ENCODE data around the gene BMP8A. TPM values are rescaled to one million over a fixed set of nuclear protein-coding genes. Genes with fewer than 3 reads are reported as not detected.

BMP8A gene
- total RNA-seq, 1 experiment from 2014 or later = not detected

GRCh38 chr1:39568208-39568607 lies 76.8 kb downstream of the BMP8A start:
- H3K27me3 ChIP-seq (replicated peaks) = no peaks in the 10 kb centered on the region
- no peak for DNase-seq (ENCODE audit: low read depth in 1 of 2, low spot score in 2 of 2)
- no peaks in the 10 kb centered on the region for H3K9me3 ChIP-seq (replicated peaks)
- no peak overlapping the region for H3K27ac ChIP-seq
- H3K4me1 ChIP-seq (replicated peaks) = peaks cover 7% of the 10 kb centered on the region
- peaks cover 100% of the 10 kb centered on the region for H3K36me3 ChIP-seq
- no peak overlapping the region for H3K4me3 ChIP-seq

- peaks cover 16% of the 10 kb centered on the region for H3K4me1 ChIP-seq (replicated peaks)
Measured at GRCh38 chr1:39569034-39569433, 77.6 kb downstream of the BMP8A start.

GRCh38 chr1:39570477-39571177 lies 79.2 kb downstream of the BMP8A start:
- Histone ChIP-seq H3K9me3 (replicated peaks) (no peaks in the 10 kb centered on the region), H3K27me3 (replicated peaks) (no peaks in the 10 kb centered on the region), H3K27ac (no peak overlapping the region), H3K4me3 (no peak overlapping the region), H3K4me1 (replicated peaks) (peaks cover 28% of the 10 kb centered on the region), H3K36me3 (peaks cover 100% of the 10 kb centered on the region)
- peak in 1 of 2 experiments; percentile 17 for DNase-seq (ENCODE audit: low read depth in 1 of 2, low spot score in 2 of 2)

More at GRCh38 chr1:39569034-39569433, 77.6 kb downstream of the BMP8A start:
- Histone ChIP-seq H3K4me3 (no peak overlapping the region), H3K27ac (no peak overlapping the region), H3K36me3 (peaks cover 100% of the 10 kb centered on the region), H3K27me3 (replicated peaks) (no peaks in the 10 kb centered on the region), H3K9me3 (replicated peaks) (no peaks in the 10 kb centered on the region)
- DNase-seq (ENCODE audit: low read depth in 1 of 2, low spot score in 2 of 2) = no peak

DNA sequence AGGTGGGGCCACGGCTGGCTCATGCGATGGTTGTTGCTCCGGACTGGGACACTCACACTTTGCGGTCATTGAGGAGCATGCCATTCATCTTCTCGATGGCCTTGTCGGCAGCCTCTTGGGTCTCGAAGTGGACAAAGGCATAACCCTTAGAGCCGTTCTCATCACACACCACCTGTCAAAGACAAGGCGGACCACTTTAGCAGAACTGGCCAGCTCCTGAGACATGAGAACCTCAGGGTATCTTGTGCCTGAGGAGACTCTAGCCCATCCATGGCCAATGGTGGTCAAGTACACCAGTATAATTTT lies 79.7 kb downstream of the BMP8A start:
- H3K27me3 ChIP-seq (replicated peaks) = no peaks in the 10 kb centered on the region

DNA sequence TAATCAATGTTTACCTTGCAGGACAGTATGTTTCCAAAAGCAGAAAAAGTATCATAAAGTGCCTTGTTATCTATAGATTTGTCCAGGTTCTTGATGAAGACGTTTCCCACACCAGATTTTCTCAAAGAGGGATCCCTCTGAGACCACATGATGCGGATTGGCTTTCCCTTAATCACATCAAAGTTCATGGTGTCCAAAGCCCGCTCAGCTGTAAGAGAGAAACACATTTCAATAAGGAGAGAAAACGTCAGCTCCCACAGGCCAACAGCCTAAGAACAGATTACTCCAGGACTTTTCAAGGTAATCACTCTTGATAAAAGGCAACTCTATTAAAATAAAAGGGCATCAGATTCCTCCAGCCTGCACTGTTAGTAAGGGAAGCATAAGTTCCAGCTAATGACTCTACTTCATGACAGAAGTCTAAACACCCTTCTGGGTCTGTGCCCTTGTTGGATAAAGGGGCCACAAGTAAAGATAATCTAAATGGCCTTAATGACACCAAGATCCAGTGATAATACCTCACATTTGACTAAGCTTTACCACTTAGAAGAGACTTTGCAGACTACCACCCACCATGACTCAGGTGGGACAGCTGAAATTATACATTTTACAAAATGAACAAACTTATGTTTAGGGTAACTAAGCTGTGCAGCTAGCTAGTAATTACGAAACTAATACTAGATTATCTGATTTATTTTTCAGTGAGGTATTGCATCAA lies 81.1 kb downstream of the BMP8A start:
- Histone ChIP-seq H3K4me1 (replicated peaks) (peaks cover 32% of the 10 kb centered on the region), H3K36me3 (peaks cover 85% of the 10 kb centered on the region), H3K27ac (no peak overlapping the region), H3K9me3 (replicated peaks) (0 out of 2 replicates have a peak, but pooled peaks cover 2% of the 10 kb centered on the region), H3K4me3 (no peak overlapping the region), H3K27me3 (replicated peaks) (no peaks in the 10 kb centered on the region)
- DNase-seq (ENCODE audit: low read depth in 1 of 2, low spot score in 2 of 2) = no peak

More for the DNA sequence above, 79.7 kb downstream of the BMP8A start:
- Histone ChIP-seq H3K4me3 (no peak overlapping the region), H3K27ac (no peak overlapping the region), H3K36me3 (peaks cover 99% of the 10 kb centered on the region), H3K9me3 (replicated peaks) (no peaks in the 10 kb centered on the region), H3K4me1 (replicated peaks) (peaks cover 28% of the 10 kb centered on the region)
- DNase-seq (ENCODE audit: low read depth in 1 of 2, low spot score in 2 of 2) = no peak

DNA sequence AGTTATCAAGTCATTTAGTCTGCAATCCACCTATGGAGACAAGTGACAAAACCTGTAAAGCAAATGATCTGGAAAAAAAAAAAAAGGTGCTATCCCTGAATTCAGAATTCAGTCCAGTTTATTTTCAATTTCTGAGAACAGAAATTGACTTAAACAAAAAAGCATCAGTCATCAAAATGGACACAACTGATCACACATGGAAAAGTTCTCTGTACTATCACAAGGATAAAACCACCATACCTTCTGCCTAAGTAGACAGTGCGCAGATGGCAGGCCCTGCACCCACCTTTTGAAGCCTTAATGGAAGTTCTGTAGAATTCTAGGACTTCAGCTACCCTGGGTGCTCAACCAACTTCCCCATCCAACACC lies 81.6 kb downstream of the BMP8A start:
- Histone ChIP-seq H3K4me3 (no peak overlapping the region), H3K36me3 (peaks cover 79% of the 10 kb centered on the region), H3K27me3 (replicated peaks) (no peaks in the 10 kb centered on the region), H3K4me1 (replicated peaks) (peaks cover 32% of the 10 kb centered on the region), H3K27ac (no peak overlapping the region), H3K9me3 (replicated peaks) (0 out of 2 replicates have a peak, but pooled peaks cover 2% of the 10 kb centered on the region)
- DNase-seq (ENCODE audit: low read depth in 1 of 2, low spot score in 2 of 2) = no peak

DNA sequence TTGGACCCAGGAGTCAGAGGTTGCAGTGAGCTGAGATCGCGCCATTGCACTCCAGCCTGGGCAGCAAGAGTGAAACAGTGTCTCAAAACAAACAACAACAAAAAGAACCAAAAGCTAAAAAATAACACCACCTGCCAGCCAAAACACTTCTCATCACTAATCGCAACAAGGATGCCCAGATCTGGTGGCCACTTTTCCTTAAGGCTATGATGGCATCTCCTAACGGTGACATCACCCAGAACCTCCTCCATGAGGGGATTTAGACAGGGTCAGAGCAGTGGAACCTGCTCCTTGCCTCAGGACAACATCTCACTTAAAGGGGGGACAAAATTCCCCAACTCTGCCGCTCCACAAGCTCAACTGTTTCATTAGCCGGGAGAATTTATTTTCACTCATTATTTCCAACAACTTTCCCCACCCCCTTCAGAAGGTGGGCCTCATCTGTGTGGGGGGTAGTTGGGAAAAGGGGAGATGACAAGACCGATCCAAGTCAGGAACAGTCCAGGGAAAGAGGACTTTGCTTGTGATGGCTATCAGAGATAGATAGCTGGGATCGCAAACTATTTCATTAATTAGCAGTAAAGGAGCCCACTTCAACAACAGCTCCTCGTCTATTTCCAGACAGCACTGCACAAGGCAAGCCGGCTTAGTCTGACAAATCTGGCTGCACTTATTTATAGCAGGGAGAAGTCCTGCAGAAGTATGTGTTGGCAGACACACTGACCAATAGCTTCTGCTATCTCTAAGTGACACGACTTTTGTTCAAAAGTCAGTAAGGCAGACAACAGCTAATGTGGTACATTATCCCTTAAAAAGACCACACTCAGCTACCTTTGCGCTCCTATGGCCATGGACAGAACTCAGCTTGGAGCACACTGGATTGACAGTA lies 82.5 kb downstream of the BMP8A start:
- peak in 1 of 2 experiments; percentile 19 for DNase-seq (ENCODE audit: low read depth in 1 of 2, low spot score in 2 of 2)
- Histone ChIP-seq H3K27me3 (replicated peaks) (no peaks in the 10 kb centered on the region), H3K4me1 (replicated peaks) (peaks cover 32% of the 10 kb centered on the region), H3K4me3 (peak overlapping the region; percentile 61), H3K36me3 (peaks cover 70% of the 10 kb centered on the region), H3K27ac (no peak overlapping the region), H3K9me3 (replicated peaks) (0 out of 2 replicates have a peak, but pooled peaks cover 2% of the 10 kb centered on the region)

GRCh38 chr1:39574646-39575045 lies 83.2 kb downstream of the BMP8A start:
- no peak for DNase-seq (ENCODE audit: low read depth in 1 of 2, low spot score in 2 of 2)
- Histone ChIP-seq H3K4me3 (peak overlapping the region; percentile 61), H3K36me3 (peaks cover 63% of the 10 kb centered on the region), H3K9me3 (replicated peaks) (0 out of 2 replicates have a peak, but pooled peaks cover 2% of the 10 kb centered on the region), H3K27ac (peak overlapping the region; percentile 71; the same call in 1 of the 2 replicates), H3K27me3 (replicated peaks) (no peaks in the 10 kb centered on the region), H3K4me1 (replicated peaks) (peaks cover 32% of the 10 kb centered on the region)

Other genes with a start within 250 kb of the BMP8A start
- gene PABPC4, start 85.2 kb downstream of the BMP8A start, total RNA-seq (2014; rRNA removed; shearing (Covaris generic)) = 93.2 and 99.1 TPM in 2 replicates
- gene HEYL, start 148.0 kb downstream of the BMP8A start, total RNA-seq (2014; rRNA removed; shearing (Covaris generic)) = 12.7 and 14.4 TPM in 2 replicates
- not detected in 2 replicates for gene NT5C1A, start 180.5 kb downstream of the BMP8A start, total RNA-seq (2014; rRNA removed; shearing (Covaris generic))
- gene HPCAL4, start 199.8 kb downstream of the BMP8A start, total RNA-seq (2014; rRNA removed; shearing (Covaris generic)) = 0.06 and 0.13 TPM in 2 replicates
- 43.0 and 48.7 TPM in 2 replicates for gene PPIE, start 247.2 kb downstream of the BMP8A start, total RNA-seq (2014; rRNA removed; shearing (Covaris generic))

Data from SJSA1 (cell line).